HAP-1 (cell line): Measurements from ENCODE around the gene ARHGAP8.
A peak's percentile ranks its signal among the peaks of the same experiment; 100 is the strongest.
"Not testable (repeated sequence)": the region's sequence is repeated elsewhere in the genome, so short reads cannot be mapped to it uniquely, and the experiment has no call there.

Experiments used
- DNase-seq, 2 experiments: peaks; one replicate each; pipeline ENCODE4 v3.0.0-alpha.2; 2016 to 2020; ENCODE audit warnings: low spot score in 2 of 2
- H3K27me3 ChIP-seq: fragments of 250-450 bp; sonication (Bioruptor Pico); 2 replicates; pipeline ENCODE4 v1.5.1; 2020; ENCODE audit warnings: low read depth, mild to moderate bottlenecking, moderate library complexity
- H3K36me3 ChIP-seq: fragments of 250-450 bp; sonication (Bioruptor Pico); replicated peaks from 2 replicates; pipeline ENCODE4 v1.5.1; 2020; ENCODE audit warnings: mild to moderate bottlenecking
- H3K4me1 ChIP-seq: fragments of 250-450 bp; sonication (Bioruptor Pico); 2 replicates; pipeline ENCODE4 v1.5.1; 2020; ENCODE audit warnings: mild to moderate bottlenecking
- H3K4me3 ChIP-seq: fragments of 250-450 bp; sonication (Bioruptor Pico); 2 replicates; pipeline ENCODE4 v1.5.1; 2020; ENCODE audit warnings: mild to moderate bottlenecking, moderate library complexity
- H3K9me3 ChIP-seq: fragments of 250-450 bp; sonication (Bioruptor Pico); 2 replicates; pipeline ENCODE4 v1.5.1; 2020; ENCODE audit warnings: mild to moderate bottlenecking, moderate library complexity
- in situ Hi-C: fragments of 300-500 bp; cut with MboI; formaldehyde crosslinking; loops from 3 replicates; pipeline ENCODE4 v1.14.3; 2020; ENCODE audit warnings: low sequenced_read_pairs, inconsistent platforms, mixed read lengths

ARHGAP8 gene

DNA sequence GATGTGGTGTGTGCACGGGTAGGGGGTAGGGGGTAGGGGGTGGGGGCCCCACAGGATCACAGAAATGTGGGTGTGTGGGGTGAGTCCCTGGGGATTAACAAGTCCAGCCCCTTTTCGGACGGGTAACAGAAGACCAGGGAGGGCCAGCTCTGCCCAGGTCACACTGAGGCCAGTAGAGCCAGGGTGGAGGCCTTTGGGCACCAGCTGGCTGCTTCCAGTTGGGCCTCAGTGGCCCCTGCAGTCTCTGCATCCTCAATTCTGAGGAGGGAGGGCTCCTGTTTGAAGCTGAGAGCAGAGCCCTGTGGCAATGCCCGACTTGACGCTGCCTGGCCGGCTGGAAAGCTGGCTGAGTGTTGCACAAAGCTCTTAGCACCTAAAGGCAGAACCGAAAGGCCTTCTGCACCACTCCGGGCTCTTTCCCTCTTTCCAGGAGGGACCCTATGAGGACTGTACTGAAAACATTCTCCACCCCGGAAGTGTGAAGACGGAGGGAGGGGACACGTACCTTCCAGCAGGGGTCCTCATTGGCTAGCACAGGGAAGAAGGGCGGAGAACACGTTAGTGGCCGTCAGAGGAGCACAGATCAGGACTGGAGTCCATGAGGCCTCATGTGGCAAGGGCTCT lies 137.0 kb downstream of the ARHGAP8 start:
- DNase-seq = peak in 1 of 2 experiments; percentile 49
- H3K4me1 ChIP-seq = no peaks in the 10 kb centered on the region
- no peaks in the 10 kb centered on the region for H3K27me3 ChIP-seq
- no peaks in the 10 kb centered on the region for H3K9me3 ChIP-seq
- in situ Hi-C loops = no loop called here
- H3K4me3 ChIP-seq = no peak overlapping the region
- H3K36me3 ChIP-seq = no peaks in the 10 kb centered on the region; the same call in none of the 2 replicates

DNA sequence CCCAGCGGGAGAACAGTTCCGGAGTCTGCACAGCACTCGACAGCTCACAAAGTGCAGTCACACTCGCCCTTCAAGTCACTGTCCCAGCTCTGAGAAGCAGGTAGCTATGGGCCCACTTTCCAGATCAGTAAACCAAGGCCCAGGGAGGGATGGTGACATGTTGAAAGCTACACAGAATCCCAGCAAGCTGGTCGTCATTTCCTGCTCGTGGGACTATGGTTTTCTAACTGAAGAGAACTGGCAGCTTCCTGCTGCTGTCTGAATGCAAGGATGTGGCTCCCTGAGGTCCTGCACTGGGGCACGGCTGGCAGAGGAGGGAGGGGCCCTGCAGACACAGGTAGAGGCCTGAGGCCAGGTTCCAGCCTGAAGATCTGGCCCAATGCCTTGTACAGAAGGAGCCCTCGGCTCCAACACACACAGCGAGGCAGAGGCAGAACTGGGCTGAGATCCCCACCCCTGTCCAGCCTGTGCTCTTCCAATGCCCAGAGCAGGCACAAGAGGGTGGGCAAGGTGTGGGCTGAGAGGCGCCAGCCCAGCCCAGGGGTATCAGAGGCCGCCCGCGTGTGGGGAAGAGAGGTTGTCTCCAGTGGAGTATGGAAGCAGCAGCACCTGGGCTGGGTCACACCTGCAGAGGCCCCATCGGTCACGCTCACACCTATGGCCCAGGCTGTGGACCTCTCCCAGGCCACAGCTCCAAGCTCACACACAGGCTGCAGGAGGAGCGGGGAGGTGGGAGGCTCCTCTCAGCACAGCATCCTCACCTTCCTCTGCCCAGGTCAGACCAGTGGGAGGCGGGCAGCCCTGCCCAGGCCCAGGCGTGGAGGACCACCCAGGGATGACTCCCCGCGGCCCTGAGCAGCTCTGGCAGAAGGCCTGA lies 138.3 kb downstream of the ARHGAP8 start:
- no peaks in the 10 kb centered on the region for H3K4me1 ChIP-seq
- H3K36me3 ChIP-seq = no peaks in the 10 kb centered on the region; the same call in 1 of the 2 replicates
- no peaks in the 10 kb centered on the region for H3K9me3 ChIP-seq
- in situ Hi-C loops = no loop called here
- no peak for DNase-seq
- no peaks in the 10 kb centered on the region for H3K27me3 ChIP-seq
- H3K4me3 ChIP-seq = no peak overlapping the region

DNA sequence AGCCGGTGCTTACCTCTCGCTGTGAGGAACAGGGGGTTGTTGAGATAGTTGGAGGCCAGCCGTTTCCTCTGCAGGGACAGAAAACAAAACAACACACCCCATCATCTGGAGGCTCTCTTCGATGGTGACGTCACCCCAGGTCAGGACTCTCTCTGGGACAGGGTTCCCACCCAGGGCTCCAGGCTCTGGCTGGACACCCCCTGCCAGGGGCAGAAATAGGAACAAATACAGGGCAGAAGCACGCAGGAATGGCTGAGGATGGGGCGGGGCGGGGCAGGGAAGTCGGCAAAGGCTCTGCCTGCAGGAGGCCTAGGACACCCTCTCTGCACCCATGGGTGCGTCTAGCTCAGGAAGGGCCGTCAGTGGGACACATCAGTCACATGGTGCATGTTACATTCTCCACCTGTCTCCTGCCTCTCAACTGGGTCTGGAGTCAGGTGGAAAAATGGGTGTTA lies 138.9 kb downstream of the ARHGAP8 start:
- H3K36me3 ChIP-seq = no peaks in the 10 kb centered on the region; the same call in 1 of the 2 replicates
- no peaks in the 10 kb centered on the region for H3K4me1 ChIP-seq
- in situ Hi-C loops = no loop called here
- H3K9me3 ChIP-seq = no peaks in the 10 kb centered on the region
- no peak overlapping the region for H3K4me3 ChIP-seq
- no peak for DNase-seq
- H3K27me3 ChIP-seq = no peaks in the 10 kb centered on the region

DNA sequence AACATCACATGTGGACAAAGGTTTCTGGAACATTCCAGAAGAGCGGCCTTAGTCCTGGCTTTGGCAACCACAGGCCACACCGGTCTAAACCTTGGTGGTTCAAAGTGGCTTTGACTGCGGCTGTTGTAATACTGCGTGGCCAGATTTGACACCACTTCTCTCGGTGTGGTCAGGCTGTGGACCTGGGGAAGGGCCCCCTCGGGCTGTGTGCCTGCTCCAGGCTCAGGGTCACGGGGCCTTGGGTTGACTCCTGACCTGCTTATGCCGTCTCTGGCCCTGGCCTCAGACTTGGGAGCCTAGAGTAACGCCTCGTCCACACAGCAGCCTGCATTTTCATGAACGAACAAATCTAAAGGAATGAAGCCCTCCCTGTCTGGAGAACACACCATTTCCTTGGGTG lies 139.4 kb downstream of the ARHGAP8 start:
- no peak overlapping the region for H3K4me3 ChIP-seq
- H3K36me3 ChIP-seq = no peaks in the 10 kb centered on the region; the same call in 1 of the 2 replicates
- in situ Hi-C loops = no loop called here
- no peaks in the 10 kb centered on the region for H3K27me3 ChIP-seq
- H3K9me3 ChIP-seq = no peaks in the 10 kb centered on the region
- no peaks in the 10 kb centered on the region for H3K4me1 ChIP-seq
- no peak for DNase-seq

DNA sequence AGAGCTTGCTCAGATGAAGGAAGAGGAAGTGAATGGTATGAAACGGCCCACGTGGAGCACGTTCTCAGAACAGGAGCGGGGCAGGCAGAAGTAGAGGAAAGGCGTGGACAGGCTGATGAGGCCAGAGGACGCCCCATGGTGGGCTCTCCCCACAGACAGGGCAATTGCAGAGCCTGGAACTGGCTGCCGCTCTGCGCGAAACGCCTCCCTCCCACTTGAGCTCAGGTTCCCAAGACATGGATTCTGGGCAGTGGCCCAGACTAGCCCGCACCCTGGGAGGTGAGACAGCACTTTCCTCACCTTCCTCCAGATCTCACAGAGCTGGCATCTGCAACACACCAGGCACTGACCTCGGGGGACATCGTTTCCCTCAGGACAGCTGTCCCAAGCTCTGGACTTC lies 139.9 kb downstream of the ARHGAP8 start:
- no peaks in the 10 kb centered on the region; the same call in 1 of the 2 replicates for H3K36me3 ChIP-seq
- no peaks in the 10 kb centered on the region for H3K9me3 ChIP-seq
- in situ Hi-C loops = no loop called here
- H3K4me1 ChIP-seq = no peaks in the 10 kb centered on the region
- H3K4me3 ChIP-seq = no peak overlapping the region
- no peaks in the 10 kb centered on the region for H3K27me3 ChIP-seq
- DNase-seq = no peak

DNA sequence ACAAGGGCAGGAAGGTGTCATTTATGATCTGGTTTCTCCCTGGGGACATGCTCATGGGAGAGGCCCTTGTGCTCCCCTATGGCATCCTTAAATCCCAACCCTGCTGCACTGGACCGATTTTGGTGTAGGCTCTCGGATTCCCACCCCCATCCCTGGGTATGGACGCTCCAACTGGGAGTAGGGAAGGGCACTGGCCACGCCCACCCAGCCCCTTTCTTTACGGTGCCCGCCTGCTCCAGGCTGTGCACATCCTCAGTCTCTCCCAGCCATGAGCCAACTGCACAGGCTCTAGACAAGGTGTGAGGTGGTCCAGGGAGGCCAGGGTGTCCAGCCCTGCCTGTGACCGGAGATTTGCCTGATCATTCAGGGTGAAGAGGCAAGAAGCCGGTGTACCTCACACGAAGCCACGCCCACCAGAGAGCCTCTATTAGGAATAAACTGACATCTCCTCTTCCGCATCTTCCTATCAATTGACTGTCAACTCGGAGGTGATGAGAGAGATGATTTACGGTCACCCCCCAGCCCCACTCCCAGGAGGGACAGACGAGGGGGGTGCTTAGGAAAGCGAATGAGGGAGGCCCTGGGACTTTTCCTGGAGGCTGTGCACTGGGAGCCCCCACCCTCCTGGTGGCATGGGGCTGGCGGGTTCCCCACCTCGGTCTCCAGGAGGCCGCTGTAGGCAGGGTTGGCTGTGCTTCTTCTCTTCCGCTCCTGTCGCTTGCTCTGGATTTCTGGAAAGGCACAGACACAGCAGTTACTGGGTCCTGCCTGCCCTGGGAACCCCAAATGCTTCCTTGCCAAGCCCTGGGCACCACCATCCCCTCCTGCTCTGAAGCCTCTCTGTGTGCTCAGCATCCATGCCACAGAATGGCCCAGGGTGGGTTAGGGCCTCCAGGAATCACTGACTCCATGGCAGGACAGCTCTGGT lies 140.7 kb downstream of the ARHGAP8 start:
- in situ Hi-C loops = no loop called here
- Histone ChIP-seq H3K9me3 (no peaks in the 10 kb centered on the region), H3K4me3 (no peak overlapping the region), H3K27me3 (no peaks in the 10 kb centered on the region), H3K36me3 (no peaks in the 10 kb centered on the region; the same call in 1 of the 2 replicates), H3K4me1 (no peaks in the 10 kb centered on the region)
- no peak for DNase-seq

DNA sequence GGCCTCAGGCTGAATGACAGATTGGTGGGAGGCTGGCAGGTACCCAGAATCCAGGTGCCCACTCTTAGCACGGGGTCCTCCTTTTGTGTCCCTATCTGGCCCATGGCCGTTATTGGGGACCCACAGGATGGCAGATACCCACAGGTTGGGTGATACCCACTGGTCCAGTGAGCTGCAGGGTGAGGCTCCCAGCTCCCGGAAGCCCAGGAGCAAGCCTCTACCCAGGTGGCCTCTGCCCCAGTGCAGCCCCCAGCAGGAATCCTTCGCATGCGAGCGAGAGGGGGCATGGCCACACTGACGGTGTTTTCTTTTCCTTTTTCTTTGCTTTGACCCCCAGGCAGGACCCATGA lies 141.3 kb downstream of the ARHGAP8 start:
- no peak for DNase-seq
- Histone ChIP-seq H3K4me1 (no peaks in the 10 kb centered on the region), H3K36me3 (no peaks in the 10 kb centered on the region; the same call in 1 of the 2 replicates), H3K4me3 (no peak overlapping the region), H3K9me3 (no peaks in the 10 kb centered on the region), H3K27me3 (no peaks in the 10 kb centered on the region)
- in situ Hi-C loops = no loop called here

DNA sequence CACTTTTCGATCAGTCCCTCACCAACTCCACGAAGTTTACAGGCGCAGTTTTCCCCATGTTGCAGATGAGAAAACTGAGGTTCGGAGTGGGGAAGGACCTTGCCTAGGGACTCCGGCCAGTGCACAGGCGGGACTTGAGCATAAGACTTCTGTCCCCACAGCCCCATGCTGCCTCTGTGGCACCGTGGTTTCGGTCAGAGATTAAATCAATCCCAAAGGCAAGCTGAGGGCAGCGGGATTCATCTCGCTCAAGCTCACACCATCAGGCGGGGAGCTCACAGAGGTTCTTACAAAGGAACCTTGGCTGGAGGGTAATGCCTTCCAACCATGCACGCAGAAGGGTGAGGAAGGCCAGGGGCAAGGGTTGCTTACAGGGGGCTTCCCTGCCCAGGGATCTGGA lies 141.9 kb downstream of the ARHGAP8 start:
- DNase-seq = no peak
- Histone ChIP-seq H3K27me3 (no peaks in the 10 kb centered on the region), H3K4me1 (no peaks in the 10 kb centered on the region), H3K4me3 (no peak overlapping the region), H3K9me3 (no peaks in the 10 kb centered on the region), H3K36me3 (no peaks in the 10 kb centered on the region; the same call in 1 of the 2 replicates)
- in situ Hi-C loops = no loop called here

DNA sequence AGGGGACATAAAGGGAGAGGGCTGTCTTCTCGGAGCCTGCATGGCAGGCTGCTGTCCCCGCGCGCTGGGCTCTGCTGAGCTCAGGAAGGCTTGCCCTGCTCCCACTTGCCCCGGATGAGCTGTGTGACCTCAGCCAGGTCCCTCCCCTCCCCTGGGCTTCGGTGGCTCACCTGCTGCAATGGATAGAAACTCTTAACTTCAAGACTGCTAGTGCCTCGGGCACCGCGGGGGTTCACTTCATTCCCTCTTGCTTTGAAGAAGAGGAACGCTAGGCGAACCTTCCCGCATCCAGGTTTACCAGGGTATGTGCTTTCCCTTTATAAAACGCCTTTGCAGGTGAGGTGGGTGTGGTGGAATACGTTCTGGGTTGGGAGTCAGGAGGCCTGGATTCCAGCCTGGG lies 142.4 kb downstream of the ARHGAP8 start:
- Histone ChIP-seq H3K4me3 (no peak overlapping the region), H3K9me3 (no peaks in the 10 kb centered on the region), H3K4me1 (no peaks in the 10 kb centered on the region), H3K36me3 (no peaks in the 10 kb centered on the region; the same call in 1 of the 2 replicates), H3K27me3 (no peaks in the 10 kb centered on the region)
- DNase-seq = no peak
- in situ Hi-C loops = no loop called here

DNA sequence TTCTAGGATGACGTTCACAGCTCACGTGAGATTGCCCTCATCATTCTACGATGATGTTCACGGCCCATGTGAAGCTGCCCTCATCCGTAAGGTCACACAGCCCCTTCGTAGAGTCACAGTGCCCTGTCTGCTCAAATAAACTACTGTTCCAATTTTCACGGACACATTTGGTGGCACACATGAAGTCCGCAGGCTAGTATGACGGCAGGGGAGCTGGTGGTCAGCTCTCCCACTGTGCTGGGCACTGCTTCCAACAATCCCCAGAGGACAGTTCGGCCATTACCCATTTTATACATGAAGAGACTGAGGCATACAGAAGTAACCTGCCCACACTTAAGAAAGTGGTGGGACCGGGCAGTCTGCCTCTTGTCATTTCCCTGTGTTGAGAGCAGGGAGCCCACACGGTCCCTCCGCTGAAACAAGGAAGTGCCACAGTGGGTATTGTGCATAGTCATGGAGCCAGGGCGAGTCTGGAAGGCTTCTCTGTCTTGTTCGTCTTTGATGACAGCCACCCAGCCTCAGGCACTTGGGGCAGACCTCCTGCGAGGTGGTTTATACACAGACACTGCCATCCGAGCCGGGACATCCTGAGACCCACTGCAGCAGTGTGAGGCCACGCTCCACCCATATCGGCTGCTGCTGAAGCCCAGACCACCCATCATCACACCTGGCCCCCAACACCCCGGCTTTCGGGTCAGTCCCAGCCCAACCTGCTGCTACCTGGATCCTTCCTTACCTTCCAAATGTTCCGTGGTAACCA lies 143.1 kb downstream of the ARHGAP8 start:
- no peaks in the 10 kb centered on the region; the same call in 1 of the 2 replicates for H3K36me3 ChIP-seq
- in situ Hi-C loops = no loop called here
- H3K27me3 ChIP-seq = no peaks in the 10 kb centered on the region
- DNase-seq = no peak
- no peaks in the 10 kb centered on the region for H3K4me1 ChIP-seq
- H3K4me3 ChIP-seq = no peak overlapping the region
- H3K9me3 ChIP-seq = no peaks in the 10 kb centered on the region

DNA sequence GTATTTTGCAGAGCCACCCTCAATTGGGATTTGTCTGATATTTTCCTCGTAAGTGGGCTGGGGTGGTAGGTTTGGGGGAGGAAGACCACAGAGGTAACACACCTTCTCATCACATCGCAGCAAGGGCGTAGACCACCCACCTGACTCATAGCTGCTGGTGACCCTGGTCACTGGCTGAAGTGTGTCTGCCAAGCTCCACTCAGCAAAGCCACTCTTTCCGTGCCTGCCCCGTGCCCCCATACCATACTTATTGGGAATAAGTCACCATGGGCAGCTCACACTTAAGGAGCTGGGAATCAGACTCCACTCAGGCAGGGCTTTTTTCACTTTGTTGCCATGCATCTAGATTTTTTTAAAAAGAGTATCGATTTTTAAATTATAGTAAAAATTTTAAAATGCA lies 145.9 kb downstream of the ARHGAP8 start:
- H3K27me3 ChIP-seq = no peaks in the 10 kb centered on the region
- in situ Hi-C loops = no loop called here
- H3K4me1 ChIP-seq = no peaks in the 10 kb centered on the region
- no peak for DNase-seq
- H3K4me3 ChIP-seq = no peak overlapping the region
- peaks cover 8% of the 10 kb centered on the region for H3K9me3 ChIP-seq
- H3K36me3 ChIP-seq = no peaks in the 10 kb centered on the region

DNA sequence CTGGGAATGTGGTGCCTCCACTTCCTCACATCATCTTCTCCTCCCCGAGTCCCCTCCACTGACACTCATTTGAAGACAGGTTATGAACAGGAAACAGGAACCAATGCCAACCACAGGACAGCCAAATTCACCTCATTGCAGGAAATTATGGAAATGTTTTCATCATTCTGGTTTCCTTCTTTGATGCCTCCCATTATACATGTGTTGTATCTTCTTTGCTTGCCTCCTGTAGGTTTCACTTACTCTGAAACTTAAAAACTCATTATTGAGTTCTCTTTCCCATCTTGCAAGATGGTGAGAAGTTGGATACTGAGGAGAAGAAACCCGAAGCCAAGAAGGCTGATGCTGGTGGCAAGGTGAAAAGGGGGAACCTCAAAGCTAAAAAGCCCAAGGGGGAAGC lies 148.9 kb downstream of the ARHGAP8 start:
- DNase-seq = no peak
- H3K27me3 ChIP-seq = no peaks in the 10 kb centered on the region
- no peaks in the 10 kb centered on the region for H3K4me1 ChIP-seq
- peaks cover under 1% of the 10 kb centered on the region; the same call in 1 of the 2 replicates for H3K36me3 ChIP-seq
- peaks cover 8% of the 10 kb centered on the region for H3K9me3 ChIP-seq
- in situ Hi-C loops = no loop called here
- H3K4me3 ChIP-seq = no peak overlapping the region

DNA sequence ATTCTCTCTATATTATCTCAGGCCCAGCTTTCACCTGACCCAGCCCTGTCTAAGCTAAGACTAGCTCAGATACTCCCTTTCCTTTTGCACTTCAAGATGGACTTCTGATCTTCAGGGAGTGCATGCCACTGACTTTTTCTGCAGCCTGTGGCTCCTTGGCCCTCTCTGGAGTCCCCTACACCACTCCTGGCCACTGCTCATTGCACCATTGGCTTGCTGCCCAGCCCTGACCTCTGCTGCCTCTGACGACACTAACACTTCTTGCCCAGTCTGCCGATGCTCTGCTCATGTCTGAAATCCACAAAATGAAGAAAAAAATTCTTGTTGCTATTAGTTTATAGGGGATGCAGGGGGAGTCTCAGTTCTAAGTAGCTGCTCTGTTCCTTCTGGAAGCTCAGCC lies 150.8 kb downstream of the ARHGAP8 start:
- H3K4me1 ChIP-seq, in situ Hi-C loops, H3K4me3 ChIP-seq, H3K9me3 ChIP-seq, DNase-seq, H3K27me3 ChIP-seq, H3K36me3 ChIP-seq: not testable (repeated sequence)
